SU-DHL-6 (cell line): ENCODE measurements around the gene CMPK2.

Experiments used
- CTCF ChIP-seq: fragments of 200-600 bp; sonication (generic); IDR thresholded peaks from one replicate; pipeline ENCODE4 v1.5.1; 2017; ENCODE audit warnings: antibody characterized with exemption, mild to moderate bottlenecking, low read length, moderate library complexity; ENCODE audit not compliant: insufficient read depth, poor library complexity, severe bottlenecking
- EZH2phosphoT487 ChIP-seq: fragments of 200-600 bp; sonication (generic), shearing (Covaris generic); conservative IDR thresholded peaks from 2 replicates; pipeline ENCODE4 v1.6.1; 2018; ENCODE audit warnings: mild to moderate bottlenecking, antibody characterized with exemption, low read length, moderate library complexity, mixed read lengths

GRCh38 chr2:6914828-6915227 lies 49.1 kb upstream of the CMPK2 start:
- TF ChIP-seq CTCF, result no peak
- no peak for TF ChIP-seq EZH2phosphoT487
